Glutamatergic neuron (in vitro differentiated cells): Measurements from ENCODE around the gene SOD2. TPM values are rescaled to one million over a fixed set of nuclear protein-coding genes. Genes with fewer than 3 reads are reported as not detected.
"Not testable (repeated sequence)": the region's sequence is repeated elsewhere in the genome, so short reads cannot be mapped to it uniquely, and the experiment has no call there.

Source experiments
- DNase-seq: peaks from one replicate; pipeline ENCODE4 v3.0.0; 2022
- H3K27ac Mint-ChIP-seq: one replicate; pipeline ENCODE4 v1.8.0; 2020; ENCODE audit warnings: mild to moderate bottlenecking, mixed read lengths, inconsistent platforms; ENCODE audit not compliant: unreplicated experiment
- H3K27me3 Mint-ChIP-seq: one replicate; pipeline ENCODE4 v1.8.0; 2020; ENCODE audit warnings: mild to moderate bottlenecking, moderate library complexity, mixed read lengths, inconsistent platforms; ENCODE audit not compliant: unreplicated experiment
- H3K36me3 Mint-ChIP-seq: one replicate; pipeline ENCODE4 v1.8.0; 2020; ENCODE audit warnings: mild to moderate bottlenecking, mixed read lengths, inconsistent platforms; ENCODE audit not compliant: unreplicated experiment
- H3K4me1 Mint-ChIP-seq: one replicate; pipeline ENCODE4 v1.8.0; 2020; ENCODE audit warnings: mild to moderate bottlenecking, low read depth, mixed read lengths, inconsistent platforms; ENCODE audit not compliant: unreplicated experiment
- H3K4me3 Mint-ChIP-seq: one replicate; pipeline ENCODE4 v1.8.0; 2020; ENCODE audit warnings: mild to moderate bottlenecking, mixed read lengths, inconsistent platforms; ENCODE audit not compliant: unreplicated experiment
- H3K9me3 Mint-ChIP-seq: one replicate; pipeline ENCODE4 v1.8.0; 2020; ENCODE audit warnings: mild to moderate bottlenecking, moderate library complexity, mixed read lengths, inconsistent platforms; ENCODE audit not compliant: unreplicated experiment
- total RNA-seq: library from RNA; stranded (reverse); fragmentation: NEBNext Ultra II Directional; extraction: Animal tissue kit (Norgen Biotek cat#: 25700); gene quantifications from one replicate; pipeline ENCODE4 v1.2.1, GENCODE V29; 2021; ENCODE audit not compliant: unreplicated experiment
- TF ChIP-seq, protein P1 (sequence below): fragments of 200-600 bp; sonication (generic); IDR thresholded peaks from one replicate; pipeline ENCODE4 v1.5.0; 2021; ENCODE audit not compliant: partially characterized antibody, unreplicated experiment

The SOD2 gene
- total RNA-seq, 1 donor from 2014 or later = 56.5 TPM

DNA sequence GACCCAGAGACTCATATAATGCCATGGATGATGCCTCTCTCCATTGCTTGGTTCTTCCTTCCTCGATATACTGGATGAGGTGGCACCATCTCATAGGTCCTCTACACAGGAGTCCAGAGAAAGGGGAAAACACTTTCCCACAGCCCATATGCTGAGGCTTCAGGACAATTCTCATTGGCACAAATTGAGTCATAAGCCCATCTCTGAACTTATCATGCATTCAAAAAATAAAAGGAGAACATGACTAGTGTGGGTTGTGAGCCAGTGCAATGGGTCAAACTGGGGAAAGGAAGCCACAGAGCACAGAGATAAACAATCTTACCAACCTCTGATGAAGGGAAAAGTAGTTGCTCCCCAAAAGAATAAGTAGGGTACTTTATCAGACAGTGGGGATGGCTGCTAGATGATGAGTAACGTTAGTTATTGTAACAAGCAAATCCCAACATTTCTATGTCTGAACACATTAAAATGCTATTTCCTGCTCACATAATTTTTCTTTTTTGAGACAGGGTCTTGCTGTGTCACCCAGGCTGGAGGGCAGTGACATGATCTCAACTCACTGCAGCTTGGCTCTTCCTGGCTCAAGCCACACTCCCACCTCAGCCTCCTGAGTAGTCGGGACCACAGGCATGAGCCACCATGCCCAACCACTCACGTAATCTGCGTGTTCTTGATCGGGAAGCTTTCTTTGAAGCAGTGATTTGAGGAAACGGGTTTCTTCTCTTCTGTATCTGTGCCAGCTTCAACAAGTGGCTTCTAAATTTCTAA is 27.0 kb downstream of the SOD2 start:
- no peak for DNase-seq
- no peaks in the 10 kb centered on the region for H3K4me1 Mint-ChIP-seq
- TF ChIP-seq, protein P1, sequence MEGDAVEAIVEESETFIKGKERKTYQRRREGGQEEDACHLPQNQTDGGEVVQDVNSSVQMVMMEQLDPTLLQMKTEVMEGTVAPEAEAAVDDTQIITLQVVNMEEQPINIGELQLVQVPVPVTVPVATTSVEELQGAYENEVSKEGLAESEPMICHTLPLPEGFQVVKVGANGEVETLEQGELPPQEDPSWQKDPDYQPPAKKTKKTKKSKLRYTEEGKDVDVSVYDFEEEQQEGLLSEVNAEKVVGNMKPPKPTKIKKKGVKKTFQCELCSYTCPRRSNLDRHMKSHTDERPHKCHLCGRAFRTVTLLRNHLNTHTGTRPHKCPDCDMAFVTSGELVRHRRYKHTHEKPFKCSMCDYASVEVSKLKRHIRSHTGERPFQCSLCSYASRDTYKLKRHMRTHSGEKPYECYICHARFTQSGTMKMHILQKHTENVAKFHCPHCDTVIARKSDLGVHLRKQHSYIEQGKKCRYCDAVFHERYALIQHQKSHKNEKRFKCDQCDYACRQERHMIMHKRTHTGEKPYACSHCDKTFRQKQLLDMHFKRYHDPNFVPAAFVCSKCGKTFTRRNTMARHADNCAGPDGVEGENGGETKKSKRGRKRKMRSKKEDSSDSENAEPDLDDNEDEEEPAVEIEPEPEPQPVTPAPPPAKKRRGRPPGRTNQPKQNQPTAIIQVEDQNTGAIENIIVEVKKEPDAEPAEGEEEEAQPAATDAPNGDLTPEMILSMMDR = no peak
- H3K27ac Mint-ChIP-seq = no peak overlapping the region
- H3K4me3 Mint-ChIP-seq = no peak overlapping the region
- H3K27me3 Mint-ChIP-seq = peaks cover 2% of the 10 kb centered on the region
- peaks cover 6% of the 10 kb centered on the region for H3K9me3 Mint-ChIP-seq
- H3K36me3 Mint-ChIP-seq = no peaks in the 10 kb centered on the region

- H3K36me3 Mint-ChIP-seq, H3K4me3 Mint-ChIP-seq, H3K9me3 Mint-ChIP-seq, DNase-seq, H3K27me3 Mint-ChIP-seq, H3K27ac Mint-ChIP-seq, H3K4me1 Mint-ChIP-seq: not testable (repeated sequence)
Measured at GRCh38 chr6:159663368-159663889, 29.6 kb downstream of the SOD2 start.

DNA sequence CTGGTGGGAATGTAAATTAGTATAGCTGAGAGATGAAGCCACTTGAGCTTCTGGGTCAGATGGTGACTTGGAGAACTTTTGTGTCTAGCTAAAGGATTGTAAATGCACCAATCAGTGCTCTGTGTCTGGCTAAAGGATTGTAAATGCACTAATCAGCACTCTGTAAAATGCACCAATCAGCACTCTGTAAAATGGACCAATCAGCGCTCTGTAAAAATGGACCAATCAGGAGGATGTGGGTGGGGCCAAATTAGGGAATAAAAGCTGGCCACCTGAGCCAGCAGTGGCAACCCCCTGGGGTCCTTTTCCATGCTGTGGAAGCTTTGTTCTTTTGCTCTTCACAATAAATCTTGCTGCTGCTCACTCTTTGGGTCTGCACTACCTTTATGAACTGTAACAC is 31.1 kb downstream of the SOD2 start:
- not testable (repeated sequence) for H3K4me3 Mint-ChIP-seq, H3K4me1 Mint-ChIP-seq, DNase-seq, H3K27ac Mint-ChIP-seq, H3K9me3 Mint-ChIP-seq, H3K36me3 Mint-ChIP-seq, H3K27me3 Mint-ChIP-seq

- Mint-ChIP-seq H3K36me3 (peaks cover 12% of the 10 kb centered on the region), H3K4me3 (no peak overlapping the region), H3K27me3 (no peaks in the 10 kb centered on the region), H3K27ac (no peak overlapping the region), H3K4me1 (peaks cover 2% of the 10 kb centered on the region), H3K9me3 (no peaks in the 10 kb centered on the region)
- DNase-seq = no peak
- TF ChIP-seq, protein P1 = no peak
Measured at GRCh38 chr6:159655409-159655988, 37.5 kb downstream of the SOD2 start.

DNA sequence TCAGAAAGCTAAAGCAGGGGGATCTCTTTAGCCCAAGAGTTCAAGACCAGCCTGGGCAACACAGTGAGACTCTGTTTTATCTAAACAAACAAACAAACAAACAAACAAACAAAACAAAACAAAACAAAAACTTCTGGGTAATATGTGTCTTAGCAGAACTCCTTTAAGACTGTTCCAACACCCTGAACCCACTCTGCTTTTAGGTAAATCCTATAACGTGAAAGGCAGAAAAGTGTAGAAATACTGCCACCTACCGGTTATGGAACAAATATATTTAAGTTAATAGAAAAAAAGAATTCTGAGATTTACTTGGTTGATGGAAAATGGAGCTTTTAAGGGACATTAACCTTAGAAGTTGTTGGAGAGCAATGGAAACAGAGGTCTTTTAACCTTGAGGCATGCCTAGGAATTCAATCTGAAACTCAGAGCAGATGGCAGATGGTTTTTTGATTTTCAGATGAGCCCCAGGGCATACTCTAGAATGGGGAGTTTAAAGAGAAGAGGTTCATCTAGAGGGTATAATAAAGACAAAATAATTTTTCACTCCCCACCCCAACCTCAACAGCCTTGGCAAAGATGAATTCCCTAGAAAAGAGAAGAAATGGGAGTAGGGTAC is 38.5 kb downstream of the SOD2 start:
- no peak overlapping the region for H3K4me3 Mint-ChIP-seq
- no peaks in the 10 kb centered on the region for H3K9me3 Mint-ChIP-seq
- TF ChIP-seq, protein P1 = peak; percentile 90
- H3K27me3 Mint-ChIP-seq = no peaks in the 10 kb centered on the region
- H3K27ac Mint-ChIP-seq = no peak overlapping the region
- peaks cover 2% of the 10 kb centered on the region for H3K4me1 Mint-ChIP-seq
- no peak for DNase-seq
- H3K36me3 Mint-ChIP-seq = peaks cover 12% of the 10 kb centered on the region
